Activated naive CD8-positive, alpha-beta T cell (primary cell): ENCODE data around the gene RELT.

Experiments used
- H3K27ac Mint-ChIP-seq: one replicate; pipeline ENCODE4 v1.8.0; 2021; ENCODE audit warnings: mixed read lengths
- H3K27me3 Mint-ChIP-seq: one replicate; pipeline ENCODE4 v1.8.0; 2021; ENCODE audit warnings: mixed read lengths
- H3K36me3 Mint-ChIP-seq: one replicate; pipeline ENCODE4 v1.8.0; 2021; ENCODE audit warnings: mixed read lengths
- H3K4me1 Mint-ChIP-seq: one replicate; pipeline ENCODE4 v1.8.0; 2021; ENCODE audit warnings: low read depth, mixed read lengths
- H3K4me3 Mint-ChIP-seq: one replicate; pipeline ENCODE4 v1.8.0; 2021; ENCODE audit warnings: mild to moderate bottlenecking, mixed read lengths
- H3K9me3 Mint-ChIP-seq: one replicate; pipeline ENCODE4 v1.8.0; 2021; ENCODE audit warnings: low read depth, mixed read lengths

Gene RELT, protein sequence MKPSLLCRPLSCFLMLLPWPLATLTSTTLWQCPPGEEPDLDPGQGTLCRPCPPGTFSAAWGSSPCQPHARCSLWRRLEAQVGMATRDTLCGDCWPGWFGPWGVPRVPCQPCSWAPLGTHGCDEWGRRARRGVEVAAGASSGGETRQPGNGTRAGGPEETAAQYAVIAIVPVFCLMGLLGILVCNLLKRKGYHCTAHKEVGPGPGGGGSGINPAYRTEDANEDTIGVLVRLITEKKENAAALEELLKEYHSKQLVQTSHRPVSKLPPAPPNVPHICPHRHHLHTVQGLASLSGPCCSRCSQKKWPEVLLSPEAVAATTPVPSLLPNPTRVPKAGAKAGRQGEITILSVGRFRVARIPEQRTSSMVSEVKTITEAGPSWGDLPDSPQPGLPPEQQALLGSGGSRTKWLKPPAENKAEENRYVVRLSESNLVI

DNA sequence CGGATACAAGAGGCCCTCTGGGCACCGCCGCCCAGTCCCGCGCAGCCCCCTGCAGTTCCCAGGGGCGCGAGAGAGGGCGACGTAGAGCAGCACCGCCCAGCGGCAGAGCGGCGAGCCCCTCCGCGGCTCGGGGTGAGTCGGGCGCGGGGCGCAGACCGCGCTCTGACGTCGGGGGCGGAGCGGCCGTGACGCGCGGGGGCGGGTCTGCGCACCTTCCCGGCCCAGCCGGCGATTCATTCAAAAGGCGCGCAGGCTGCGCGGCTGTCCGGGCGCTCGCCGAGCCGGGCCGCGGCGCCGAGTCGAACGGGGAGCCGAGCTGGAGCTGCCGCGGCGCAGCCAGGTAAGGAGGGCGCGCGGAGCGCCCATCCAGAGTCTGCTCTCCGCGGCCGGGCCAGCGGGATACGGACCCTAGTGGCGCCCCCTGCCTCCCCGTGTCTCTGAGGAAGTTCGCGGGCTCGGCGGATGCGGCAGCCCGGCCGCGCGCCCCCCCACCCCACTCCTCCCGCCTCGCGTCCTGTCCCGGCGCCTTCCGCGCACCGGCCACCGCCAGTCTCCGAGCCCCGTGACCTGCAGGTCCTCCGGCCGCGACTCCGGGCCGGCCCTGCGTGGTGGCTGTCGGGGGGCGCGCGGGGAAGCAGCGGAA lies at the start of gene RELT:
RELT (plus strand) TSS at position 240 of the 643 bp plus-strand sequence. CDS start 12,738 bp downstream, outside the sequence.
- no peaks in the 10 kb centered on the region for H3K36me3 Mint-ChIP-seq
- peak within 1 kb of the TSS; percentile 93 for H3K27ac Mint-ChIP-seq
- no peaks in the 10 kb centered on the region for H3K9me3 Mint-ChIP-seq
- peaks cover 38% of the 10 kb centered on the region for H3K4me1 Mint-ChIP-seq
- H3K27me3 Mint-ChIP-seq = no peaks in the 10 kb centered on the region
- peak within 1 kb of the TSS; percentile 97 for H3K4me3 Mint-ChIP-seq

DNA sequence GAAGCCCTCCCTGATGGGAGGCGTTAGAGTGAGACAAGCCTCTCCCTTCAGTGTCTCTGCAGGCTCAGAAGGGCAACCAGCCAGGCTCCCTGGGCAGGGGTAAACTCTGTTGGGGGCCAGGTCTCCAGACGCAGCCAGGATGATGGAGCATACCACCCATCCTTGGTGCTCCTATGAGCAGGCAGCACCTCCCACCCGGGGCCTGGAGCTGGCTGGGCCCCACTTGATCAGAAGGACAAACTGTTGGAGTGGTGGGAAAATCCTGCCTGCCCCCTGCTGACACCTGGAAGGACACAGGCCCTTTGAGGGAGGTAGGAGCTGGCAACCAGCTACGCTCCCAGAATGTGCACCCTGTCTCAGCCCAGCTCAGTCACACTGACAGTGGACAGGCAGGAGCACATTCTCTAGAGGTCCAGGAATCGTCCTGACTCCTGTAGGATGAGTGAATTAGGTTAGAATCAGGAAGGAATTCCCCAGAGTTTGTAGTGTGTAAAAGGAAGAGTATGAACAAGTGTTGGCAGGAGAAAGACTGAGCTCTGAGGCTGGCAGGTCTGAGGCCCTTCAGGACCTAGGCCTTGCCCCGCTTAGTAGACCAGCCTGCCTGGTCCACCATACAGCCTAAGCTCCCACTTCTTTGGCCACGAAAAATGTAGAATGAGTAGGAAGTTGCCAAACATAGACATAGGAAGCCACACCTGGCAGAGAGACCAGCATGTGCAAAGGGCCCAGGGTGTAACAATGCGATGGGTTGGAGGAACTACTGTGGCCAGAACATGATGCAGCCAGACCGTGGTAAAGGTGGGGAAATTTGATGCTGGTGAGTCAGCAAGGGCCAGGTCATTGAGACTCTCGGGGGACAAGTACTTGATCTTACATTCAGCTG lies 49.0 kb upstream of the RELT start:
- Mint-ChIP-seq H3K9me3 (no peaks in the 10 kb centered on the region), H3K36me3 (no peaks in the 10 kb centered on the region), H3K27ac (no peak overlapping the region), H3K27me3 (no peaks in the 10 kb centered on the region), H3K4me1 (peaks cover 2% of the 10 kb centered on the region), H3K4me3 (no peak overlapping the region)

DNA sequence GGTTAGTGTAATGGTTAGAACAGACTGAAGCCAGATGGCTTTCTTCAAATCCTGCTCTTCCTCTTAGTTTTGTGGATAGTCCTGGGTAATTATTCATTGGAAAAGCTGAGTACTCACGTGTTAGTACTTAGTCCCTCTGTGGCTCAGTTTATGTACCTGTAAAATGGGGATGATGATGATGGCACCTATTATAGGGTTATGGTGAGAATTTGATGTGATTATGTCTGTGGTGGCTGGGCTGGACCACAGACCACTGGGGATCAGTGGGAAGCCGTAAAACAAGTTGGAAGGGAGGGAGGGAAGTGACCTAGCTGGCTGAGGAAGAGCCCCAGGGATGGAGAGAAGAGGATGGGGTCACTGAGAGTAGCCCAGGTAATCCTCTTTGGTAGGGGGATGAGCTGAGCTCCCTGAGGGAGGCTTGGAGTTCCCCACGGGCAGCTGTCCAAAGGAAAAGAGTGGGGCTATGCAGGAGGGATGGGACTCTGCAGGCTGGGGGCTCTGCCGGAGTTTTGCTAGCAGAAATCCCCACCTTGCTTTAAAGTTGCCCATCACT lies 48.3 kb upstream of the RELT start:
- no peaks in the 10 kb centered on the region for H3K36me3 Mint-ChIP-seq
- no peak overlapping the region for H3K27ac Mint-ChIP-seq
- no peaks in the 10 kb centered on the region for H3K9me3 Mint-ChIP-seq
- no peak overlapping the region for H3K4me3 Mint-ChIP-seq
- no peaks in the 10 kb centered on the region for H3K4me1 Mint-ChIP-seq
- H3K27me3 Mint-ChIP-seq = no peaks in the 10 kb centered on the region

DNA sequence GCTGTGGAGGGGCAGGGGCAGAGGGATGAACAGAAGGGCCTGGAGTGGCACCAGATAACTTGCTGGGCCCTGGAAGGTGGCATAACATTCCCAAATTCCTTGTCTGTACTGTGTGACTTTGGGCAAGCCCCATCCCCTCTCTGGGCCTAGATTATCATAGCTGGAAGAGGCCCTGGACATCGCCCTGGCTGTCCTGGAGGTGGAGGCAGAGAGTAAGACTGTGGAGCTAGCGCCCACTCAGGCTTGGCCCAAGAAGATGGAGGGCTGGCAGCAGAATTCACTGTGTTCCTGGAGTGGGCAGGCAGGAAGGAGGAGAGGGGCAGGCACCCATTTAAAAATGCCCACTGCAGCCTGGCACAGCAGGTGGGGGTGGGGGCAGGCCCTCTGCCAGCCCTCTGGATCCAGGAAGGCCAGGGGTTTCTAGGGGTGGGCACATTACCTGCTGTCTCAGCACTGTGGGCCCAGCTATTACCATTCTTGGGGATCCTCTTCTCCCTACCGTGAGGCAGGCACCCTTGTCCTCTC lies 45.6 kb upstream of the RELT start:
- no peaks in the 10 kb centered on the region for H3K27me3 Mint-ChIP-seq
- H3K9me3 Mint-ChIP-seq = no peaks in the 10 kb centered on the region
- H3K4me3 Mint-ChIP-seq = no peak overlapping the region
- H3K4me1 Mint-ChIP-seq = no peaks in the 10 kb centered on the region
- H3K36me3 Mint-ChIP-seq = no peaks in the 10 kb centered on the region
- no peak overlapping the region for H3K27ac Mint-ChIP-seq

DNA sequence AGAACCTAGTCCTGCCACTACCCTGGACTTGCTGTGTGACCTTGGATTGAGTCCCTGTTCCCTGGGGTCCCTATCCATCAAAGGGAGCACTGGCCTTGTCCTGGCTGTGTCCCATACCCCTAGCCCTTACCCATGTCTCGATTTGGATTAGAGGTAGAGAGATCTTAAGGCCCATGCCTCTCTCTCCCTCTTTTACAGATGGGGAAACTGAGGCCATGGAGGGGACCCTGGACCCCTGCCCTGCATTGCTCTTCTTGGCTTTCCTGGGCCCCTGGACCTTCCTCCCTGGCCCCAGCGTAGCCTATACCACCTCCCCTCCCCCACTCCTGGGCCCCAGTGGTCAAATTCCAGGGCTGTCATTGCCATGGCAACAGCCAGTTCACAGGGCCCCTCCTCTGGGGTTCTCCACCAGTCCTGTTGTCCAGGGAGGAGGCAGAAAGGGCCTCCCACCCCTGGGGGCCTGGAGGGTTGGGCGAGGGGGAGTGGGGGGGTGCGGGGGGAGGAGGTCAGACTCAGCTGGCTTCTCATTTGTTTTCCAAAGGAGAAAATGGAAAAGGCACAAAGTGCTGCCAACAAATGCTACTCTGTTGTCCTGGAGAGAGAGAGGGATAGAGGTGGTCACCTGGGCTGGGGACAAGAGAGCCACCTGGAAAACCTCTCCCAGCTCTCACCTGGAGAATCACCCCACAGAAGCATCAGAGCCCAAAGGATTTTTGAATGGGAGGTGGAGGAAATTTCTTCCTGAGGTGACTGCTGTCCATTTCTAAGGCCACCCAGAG lies 44.9 kb upstream of the RELT start:
- no peaks in the 10 kb centered on the region for H3K36me3 Mint-ChIP-seq
- H3K27ac Mint-ChIP-seq = no peak overlapping the region
- H3K4me1 Mint-ChIP-seq = no peaks in the 10 kb centered on the region
- no peaks in the 10 kb centered on the region for H3K27me3 Mint-ChIP-seq
- no peak overlapping the region for H3K4me3 Mint-ChIP-seq
- no peaks in the 10 kb centered on the region for H3K9me3 Mint-ChIP-seq

DNA sequence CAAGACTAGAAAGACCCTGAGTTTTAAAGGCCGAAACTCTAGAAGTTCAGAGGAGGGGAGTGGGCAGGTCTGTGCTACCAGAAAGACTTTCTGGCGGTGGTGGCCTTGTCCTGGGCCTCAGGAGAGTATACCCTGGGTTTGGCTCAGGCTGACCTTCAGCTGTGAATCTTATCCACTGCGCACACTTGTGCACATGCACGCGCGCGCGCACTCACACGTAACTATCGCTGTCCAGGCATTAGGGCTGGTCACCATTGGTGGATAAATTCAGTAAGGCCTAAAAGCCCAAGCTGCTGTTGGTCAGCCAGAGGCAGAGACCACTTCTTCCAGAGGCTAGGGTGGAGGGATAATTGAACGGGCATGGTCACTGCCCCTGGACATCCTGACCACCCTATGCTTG lies 43.0 kb upstream of the RELT start:
- no peaks in the 10 kb centered on the region for H3K36me3 Mint-ChIP-seq
- no peak overlapping the region for H3K4me3 Mint-ChIP-seq
- no peaks in the 10 kb centered on the region for H3K9me3 Mint-ChIP-seq
- peaks cover 2% of the 10 kb centered on the region for H3K27me3 Mint-ChIP-seq
- no peak overlapping the region for H3K27ac Mint-ChIP-seq
- H3K4me1 Mint-ChIP-seq = no peaks in the 10 kb centered on the region

DNA sequence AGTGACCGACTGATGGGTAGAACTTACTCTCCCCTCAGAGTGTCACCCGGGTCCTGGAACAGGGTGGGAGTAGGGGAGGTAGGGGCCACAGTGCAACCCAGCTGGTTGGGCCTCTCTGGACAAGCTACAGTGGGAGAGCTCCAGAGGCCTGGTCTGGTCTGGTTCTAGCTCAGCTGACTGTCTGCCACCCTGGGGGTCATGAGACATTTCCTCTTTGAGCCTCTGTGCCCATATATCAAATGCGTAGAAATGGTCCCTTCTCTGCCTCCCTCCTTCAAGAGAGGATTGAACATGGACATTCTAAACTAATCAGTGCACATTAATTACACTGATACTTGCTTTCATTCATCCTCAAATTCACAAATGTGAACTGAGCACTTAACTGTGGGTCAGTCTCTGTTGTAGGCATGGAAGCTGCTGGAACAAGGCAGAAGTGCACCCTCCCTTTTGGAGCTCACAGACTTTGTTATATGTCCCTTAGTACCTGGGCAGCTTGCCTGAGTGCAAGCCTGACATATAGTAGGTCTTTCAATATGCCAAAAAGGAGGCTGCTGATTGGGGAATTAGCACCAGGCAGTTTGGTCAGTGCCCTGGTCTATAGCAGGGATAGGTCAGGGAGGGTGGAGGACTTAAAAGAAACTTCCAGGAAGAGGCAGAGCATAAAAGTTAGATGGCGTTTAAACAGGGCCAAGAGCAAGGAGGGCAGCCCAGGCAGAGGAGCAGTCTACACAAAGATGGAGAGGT lies 42.4 kb upstream of the RELT start:
- Mint-ChIP-seq H3K4me1 (no peaks in the 10 kb centered on the region), H3K36me3 (no peaks in the 10 kb centered on the region), H3K9me3 (no peaks in the 10 kb centered on the region), H3K27me3 (peaks cover 2% of the 10 kb centered on the region), H3K4me3 (no peak overlapping the region), H3K27ac (no peak overlapping the region)

DNA sequence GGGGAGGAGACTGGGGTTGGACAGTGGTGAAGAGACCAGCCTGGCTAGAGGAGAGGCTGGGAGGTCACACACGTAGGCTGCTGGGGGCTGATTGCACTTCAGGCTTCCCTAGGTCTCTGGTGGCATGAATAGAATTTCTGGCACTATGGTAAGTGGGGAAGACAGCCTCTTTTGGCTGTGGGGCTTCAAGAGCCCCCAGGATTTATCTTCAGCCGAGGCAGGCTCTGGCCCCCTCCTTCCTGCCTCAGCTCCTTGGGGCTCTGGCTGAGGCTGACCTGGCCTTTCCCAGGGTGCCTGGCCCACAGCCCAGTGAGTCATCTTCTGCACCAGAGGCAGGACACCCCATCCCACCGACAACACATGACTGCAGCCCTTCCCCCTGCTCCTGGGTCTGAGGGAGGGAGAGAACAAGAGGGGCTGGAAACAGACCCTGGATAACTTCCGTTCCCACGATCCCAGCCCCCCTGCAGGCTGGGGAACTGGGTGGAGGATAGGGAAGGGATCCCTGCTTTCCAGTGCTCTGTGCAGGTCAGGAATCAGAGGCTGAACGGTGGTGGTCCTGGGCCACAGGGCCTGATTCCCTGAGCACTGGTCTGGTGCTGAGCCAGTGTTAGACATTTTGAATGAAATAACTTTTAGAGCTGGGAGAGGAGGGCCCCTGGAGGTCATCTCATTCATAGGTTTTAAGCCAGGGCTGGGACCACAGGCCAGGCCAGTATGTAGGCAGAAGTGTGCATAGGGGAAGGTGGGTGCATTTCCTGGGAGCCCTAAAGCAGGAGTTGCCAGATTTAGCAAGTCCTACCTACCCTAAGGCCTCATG lies 41.6 kb upstream of the RELT start:
- Mint-ChIP-seq H3K36me3 (no peaks in the 10 kb centered on the region), H3K27me3 (peaks cover 2% of the 10 kb centered on the region), H3K4me3 (no peak overlapping the region), H3K9me3 (no peaks in the 10 kb centered on the region), H3K27ac (no peak overlapping the region), H3K4me1 (no peaks in the 10 kb centered on the region)

DNA sequence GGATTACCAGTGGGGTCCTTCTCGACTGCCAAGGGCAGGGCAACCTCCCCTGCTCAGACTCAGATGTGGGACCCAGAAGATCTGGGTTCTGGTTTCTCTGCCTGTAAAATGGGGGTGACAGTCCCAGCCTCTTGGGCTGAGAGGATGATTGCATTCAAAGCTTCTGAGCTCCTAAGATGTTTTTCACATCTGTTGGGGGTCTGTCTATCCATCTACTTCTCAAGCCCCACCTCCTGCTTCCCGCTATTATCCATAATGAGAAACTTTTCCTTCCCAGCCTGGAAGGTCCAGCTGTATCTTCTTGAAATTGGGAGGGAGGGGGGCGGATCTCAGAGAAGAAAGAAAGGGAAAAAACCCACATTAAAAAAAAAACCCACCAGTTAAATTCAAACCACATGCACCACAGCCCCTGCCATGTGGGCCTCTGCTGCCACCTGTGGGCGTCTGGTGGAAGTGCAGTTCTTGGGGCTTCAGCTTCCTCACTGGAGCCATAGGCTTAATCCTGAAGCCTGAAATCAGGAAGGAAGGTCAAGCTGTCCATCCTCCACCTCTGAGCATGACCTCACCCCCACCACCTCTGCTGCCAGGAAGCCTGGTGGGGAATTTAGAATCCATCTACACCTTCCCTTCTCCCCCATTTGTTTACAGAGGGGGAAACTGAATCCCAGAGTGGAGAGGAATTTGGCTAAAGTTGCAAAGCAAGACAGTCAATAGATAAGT lies 40.8 kb upstream of the RELT start:
- H3K4me3 Mint-ChIP-seq = no peak overlapping the region
- no peak overlapping the region for H3K27ac Mint-ChIP-seq
- no peaks in the 10 kb centered on the region for H3K4me1 Mint-ChIP-seq
- H3K27me3 Mint-ChIP-seq = peaks cover 2% of the 10 kb centered on the region
- no peaks in the 10 kb centered on the region for H3K36me3 Mint-ChIP-seq
- H3K9me3 Mint-ChIP-seq = no peaks in the 10 kb centered on the region

DNA sequence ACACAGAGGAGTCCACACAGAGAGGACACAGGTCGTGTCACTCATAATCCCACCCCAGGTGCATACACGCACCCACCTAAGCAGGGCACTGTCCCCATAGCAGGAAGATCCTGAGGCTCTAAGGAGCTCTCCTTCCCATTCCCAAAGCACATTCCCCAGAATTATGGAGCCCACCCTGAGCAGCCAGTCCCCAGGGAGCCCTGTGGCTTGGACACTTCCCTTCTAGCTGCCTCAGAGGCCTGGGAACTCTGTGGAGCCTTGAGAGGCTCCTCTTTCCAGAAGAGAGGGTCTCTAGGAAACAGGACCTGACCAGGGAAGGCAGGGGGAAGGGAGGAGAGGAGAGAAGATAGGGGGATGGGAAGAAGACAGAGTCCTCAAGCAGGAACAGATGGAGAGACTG lies 38.4 kb upstream of the RELT start:
- Mint-ChIP-seq H3K4me3 (no peak overlapping the region), H3K27me3 (peaks cover 2% of the 10 kb centered on the region), H3K4me1 (no peaks in the 10 kb centered on the region), H3K27ac (no peak overlapping the region), H3K9me3 (no peaks in the 10 kb centered on the region), H3K36me3 (no peaks in the 10 kb centered on the region)

DNA sequence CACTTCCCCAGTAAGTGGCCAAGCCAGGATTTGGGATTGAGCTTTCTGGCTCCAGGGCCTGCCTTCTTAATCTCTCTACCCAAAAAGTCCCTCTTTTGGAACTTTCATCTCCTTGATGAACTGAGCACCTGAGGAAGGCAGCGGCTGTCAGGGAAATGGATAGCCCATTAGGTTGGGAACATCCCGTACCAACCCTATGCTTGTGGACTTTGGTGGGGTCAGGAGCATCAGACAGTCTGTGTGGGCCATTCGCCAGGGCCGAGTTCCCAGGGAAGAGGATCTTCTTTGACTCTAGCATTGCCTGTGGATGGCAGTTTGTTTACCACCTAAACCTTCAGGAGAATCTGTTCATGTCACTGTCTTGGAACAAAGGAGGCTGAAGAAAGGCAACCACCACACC lies 37.9 kb upstream of the RELT start:
- Mint-ChIP-seq H3K27ac (no peak overlapping the region), H3K4me1 (no peaks in the 10 kb centered on the region), H3K9me3 (no peaks in the 10 kb centered on the region), H3K36me3 (no peaks in the 10 kb centered on the region), H3K4me3 (no peak overlapping the region), H3K27me3 (peaks cover 2% of the 10 kb centered on the region)

DNA sequence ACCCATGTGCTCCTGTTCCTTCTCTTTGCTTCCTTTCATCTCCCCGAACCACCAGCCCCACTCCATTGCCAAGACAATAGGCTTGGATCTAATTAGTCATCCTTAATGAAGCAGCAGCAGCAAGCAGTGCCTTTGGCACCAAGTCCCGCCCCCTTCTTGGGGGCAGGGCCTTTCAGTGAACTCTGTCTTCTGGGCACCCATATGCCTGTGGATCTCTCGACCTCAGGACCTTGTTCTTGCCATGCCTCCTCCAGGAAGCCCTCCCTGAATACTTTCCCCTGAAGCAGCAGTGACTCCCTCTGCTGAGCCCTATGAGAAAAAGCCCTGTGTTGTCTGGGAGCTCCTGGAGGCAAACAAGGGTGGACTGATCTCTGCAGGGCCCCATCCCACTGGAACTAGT lies 36.0 kb upstream of the RELT start:
- Mint-ChIP-seq H3K4me1 (no peaks in the 10 kb centered on the region), H3K27ac (no peak overlapping the region), H3K36me3 (no peaks in the 10 kb centered on the region), H3K4me3 (no peak overlapping the region), H3K27me3 (peaks cover 2% of the 10 kb centered on the region), H3K9me3 (no peaks in the 10 kb centered on the region)
